ENCODE results near the gene SIGLEC9.

SIGLEC9 gene

GRCh38 chr19:51124729-51125128, at the start of gene SIGLEC9:
TSS of gene SIGLEC9 (plus strand) at chr19:51124906. CDS start at chr19:51124975, 69 bp downstream.
- H3K27ac ChIP-seq: peak within 1 kb of the TSS in 1 of 2 donors; percentile 82
- peak within 1 kb of the TSS; percentile 59 for H3K4me3 ChIP-seq
- no peak for DNase-seq (ENCODE audit: low spot score)
- TF ChIP-seq CTCF (IDR thresholded peaks at IDR 0.05): no peak

- no peak overlapping the region for H3K4me3 ChIP-seq
- H3K27ac ChIP-seq: no peak overlapping the region
- TF ChIP-seq CTCF (IDR thresholded peaks at IDR 0.05): no peak
- DNase-seq (ENCODE audit: low spot score): no peak
Observed at GRCh38 chr19:51075998-51076397, 48.7 kb upstream of the SIGLEC9 start.

GRCh38 chr19:51076631-51077213, 48.0 kb upstream of the SIGLEC9 start:
- TF ChIP-seq CTCF (IDR thresholded peaks at IDR 0.05): no peak
- H3K27ac ChIP-seq: no peak overlapping the region
- no peak overlapping the region for H3K4me3 ChIP-seq
- DNase-seq (ENCODE audit: low spot score): no peak

- no peak for TF ChIP-seq CTCF (IDR thresholded peaks at IDR 0.05)
Observed at GRCh38 chr19:51078104-51078503, 46.6 kb upstream of the SIGLEC9 start.

GRCh38 chr19:51078731-51079130, 46.0 kb upstream of the SIGLEC9 start:
- no peak for TF ChIP-seq CTCF (IDR thresholded peaks at IDR 0.05)
- no peak for DNase-seq (ENCODE audit: low spot score)
- Histone ChIP-seq H3K27ac (no peak overlapping the region), H3K4me3 (no peak overlapping the region)

More at GRCh38 chr19:51078104-51078503, 46.6 kb upstream of the SIGLEC9 start:
- DNase-seq (ENCODE audit: low spot score): no peak
- Histone ChIP-seq H3K4me3 (no peak overlapping the region), H3K27ac (no peak overlapping the region)

GRCh38 chr19:51079481-51080110, 45.1 kb upstream of the SIGLEC9 start:
- DNase-seq (ENCODE audit: low spot score): no peak
- TF ChIP-seq CTCF (IDR thresholded peaks at IDR 0.05): no peak
- H3K4me3 ChIP-seq: no peak overlapping the region
- no peak overlapping the region for H3K27ac ChIP-seq

GRCh38 chr19:51081476-51081875, 43.2 kb upstream of the SIGLEC9 start:
- no peak for TF ChIP-seq CTCF (IDR thresholded peaks at IDR 0.05)
- Histone ChIP-seq H3K4me3 (no peak overlapping the region), H3K27ac (no peak overlapping the region)
- no peak for DNase-seq (ENCODE audit: low spot score)

Data from coronary artery (tissue), 2 donors.